RPMI8226 (cell line): ENCODE results near the gene GAB1.

Source experiments
- DNase-seq: peaks from one replicate; pipeline ENCODE4 v3.0.0-alpha.2; 2015

Gene GAB1

DNA sequence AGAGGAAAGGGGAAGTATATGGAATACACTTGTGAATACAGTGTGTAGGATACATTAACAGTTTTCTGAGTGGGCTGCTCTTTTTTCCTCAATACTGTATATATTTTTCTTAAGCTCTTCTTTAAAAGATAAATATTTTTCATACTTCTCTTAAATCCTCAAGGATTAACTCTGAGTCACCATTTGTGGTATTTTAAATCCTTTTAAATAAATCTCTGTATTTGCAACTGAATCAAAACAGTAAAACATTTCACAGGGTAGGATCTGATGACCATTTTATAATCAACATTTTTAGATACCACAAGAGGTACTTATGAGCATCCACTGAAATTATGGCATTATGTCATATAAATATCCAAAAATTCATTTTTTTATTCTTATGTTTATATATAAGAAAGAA is 87.6 kb downstream of the GAB1 start:
- DNase-seq: no peak

DNA sequence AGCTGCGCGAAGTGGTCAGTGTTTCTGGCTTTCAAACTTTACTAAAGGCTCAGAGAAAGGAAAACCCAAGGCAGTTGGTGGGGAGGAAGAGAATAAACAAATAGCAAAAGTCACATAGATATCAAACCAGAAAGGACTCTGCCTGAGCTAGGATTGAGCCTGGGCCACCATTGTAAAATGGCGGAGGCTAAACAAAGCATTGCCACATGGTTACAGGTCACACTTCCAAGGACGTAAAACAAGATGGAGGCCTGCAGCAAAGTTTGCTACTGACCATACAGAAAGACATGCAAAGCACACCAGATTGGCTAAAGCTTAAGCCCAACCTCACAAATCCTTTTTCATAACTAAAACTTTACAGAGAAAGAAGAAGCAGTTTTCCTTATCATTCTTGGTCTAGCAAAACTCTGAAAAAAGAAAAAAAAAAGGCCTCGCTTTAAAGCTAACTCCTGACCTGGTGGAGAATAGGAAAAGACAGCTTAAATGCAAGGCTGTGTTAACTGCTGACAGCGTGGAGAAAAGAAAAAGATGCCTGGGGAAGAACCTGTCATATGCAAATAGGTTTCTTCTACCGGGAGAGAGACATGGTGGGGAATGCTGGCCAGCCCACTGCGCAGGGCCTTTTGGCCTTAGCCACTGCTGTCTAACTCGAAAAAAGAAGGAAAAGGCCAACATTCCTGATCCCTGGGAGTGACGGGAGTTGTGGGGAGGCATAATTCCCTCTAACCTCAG is 95.0 kb downstream of the GAB1 start:
- DNase-seq: no peak

DNA sequence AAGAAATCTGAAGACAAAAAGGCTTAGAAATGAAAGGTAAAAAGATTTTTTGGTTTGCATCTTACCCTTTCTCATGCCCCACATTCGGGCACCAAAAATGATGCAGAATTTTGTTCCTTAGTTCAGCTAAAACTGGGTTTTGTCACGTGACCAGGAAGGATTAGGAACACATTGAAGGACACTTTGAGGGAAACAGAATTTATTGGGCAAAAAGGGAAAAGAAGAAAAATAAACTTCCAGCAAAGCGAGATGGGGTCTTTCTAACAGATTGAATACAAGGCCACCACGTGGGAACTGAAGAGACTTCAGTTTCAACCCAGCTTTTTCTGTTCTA is 95.5 kb downstream of the GAB1 start:
- DNase-seq: no peak

DNA sequence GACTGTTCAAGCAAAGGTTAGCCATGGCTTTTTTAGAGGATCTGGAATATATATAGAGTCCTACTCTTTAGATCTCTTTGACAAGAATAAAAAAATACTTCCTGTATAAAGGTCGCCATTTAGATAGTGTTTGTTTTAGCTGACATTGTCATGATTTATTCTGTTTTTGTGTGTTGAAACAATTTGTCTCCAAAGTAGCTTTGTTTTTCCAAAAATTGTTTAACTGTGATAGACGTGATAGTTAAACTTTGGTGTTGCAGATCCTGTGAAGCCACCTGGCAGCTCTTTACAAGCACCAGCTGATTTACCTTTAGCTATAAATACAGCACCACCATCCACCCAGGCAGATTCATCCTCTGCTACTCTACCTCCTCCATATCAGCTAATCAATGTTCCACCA is 96.6 kb downstream of the GAB1 start:
- DNase-seq: no peak

GRCh38 chr4:143435955-143436354 is 99.3 kb downstream of the GAB1 start:
- DNase-seq: no peak

GRCh38 chr4:143437476-143437875 is 100.8 kb downstream of the GAB1 start:
- no peak for DNase-seq

- DNase-seq: no peak
These were observed 101.3 kb downstream of the GAB1 start for GRCh38 chr4:143437937-143438336.

GRCh38 chr4:143438710-143439109 is 102.0 kb downstream of the GAB1 start:
- no peak for DNase-seq

- no peak for DNase-seq
These were observed 104.4 kb downstream of the GAB1 start for GRCh38 chr4:143441109-143441508.

GRCh38 chr4:143441678-143442077 is 105.0 kb downstream of the GAB1 start:
- no peak for DNase-seq

DNA sequence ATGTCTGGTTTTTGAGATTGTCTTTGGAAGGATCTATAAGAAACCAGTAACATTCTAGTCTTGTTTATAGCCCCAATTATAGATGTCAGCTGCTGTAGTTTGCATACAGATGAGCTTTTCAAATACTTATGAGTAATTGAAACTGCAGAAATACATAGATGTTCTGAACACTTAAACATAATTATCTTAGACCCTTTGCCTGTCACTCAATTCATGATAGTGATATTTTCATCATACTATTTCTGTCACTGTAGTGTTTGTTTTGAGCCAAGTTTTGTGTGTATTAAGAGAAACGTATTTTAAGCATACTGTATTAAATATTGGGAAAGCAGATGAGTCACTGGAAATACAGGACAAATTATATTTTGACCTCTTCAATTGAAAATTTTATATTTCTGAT is 107.1 kb downstream of the GAB1 start:
- no peak for DNase-seq

- no peak for DNase-seq
These were observed 114.5 kb downstream of the GAB1 start for GRCh38 chr4:143451186-143451585.

DNA sequence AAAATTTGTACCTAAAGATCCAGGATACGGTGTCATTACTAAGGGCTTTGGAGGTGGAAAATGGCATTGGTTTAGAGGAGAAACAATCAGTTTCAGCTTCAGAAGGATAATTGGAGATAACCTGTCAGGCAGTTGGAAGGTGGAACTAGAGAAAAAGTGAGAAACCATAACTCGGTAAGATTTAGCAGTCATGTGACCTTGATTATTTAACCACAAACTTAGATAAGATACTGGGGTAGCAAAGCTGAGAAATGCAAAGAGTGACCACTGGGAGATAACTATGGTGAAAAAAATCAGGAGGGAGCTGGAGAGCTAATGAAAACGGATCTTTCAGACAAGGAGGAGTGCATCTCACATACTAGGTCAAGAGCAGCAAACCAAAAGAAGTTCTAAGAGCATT is 118.5 kb downstream of the GAB1 start:
- no peak for DNase-seq

- DNase-seq: no peak
These were observed 122.3 kb downstream of the GAB1 start for GRCh38 chr4:143458966-143459365.

- DNase-seq: no peak
These were observed 136.9 kb downstream of the GAB1 start for GRCh38 chr4:143473334-143474126.

- no peak for DNase-seq
These were observed 140.8 kb downstream of the GAB1 start for GRCh38 chr4:143477487-143477886.

DNA sequence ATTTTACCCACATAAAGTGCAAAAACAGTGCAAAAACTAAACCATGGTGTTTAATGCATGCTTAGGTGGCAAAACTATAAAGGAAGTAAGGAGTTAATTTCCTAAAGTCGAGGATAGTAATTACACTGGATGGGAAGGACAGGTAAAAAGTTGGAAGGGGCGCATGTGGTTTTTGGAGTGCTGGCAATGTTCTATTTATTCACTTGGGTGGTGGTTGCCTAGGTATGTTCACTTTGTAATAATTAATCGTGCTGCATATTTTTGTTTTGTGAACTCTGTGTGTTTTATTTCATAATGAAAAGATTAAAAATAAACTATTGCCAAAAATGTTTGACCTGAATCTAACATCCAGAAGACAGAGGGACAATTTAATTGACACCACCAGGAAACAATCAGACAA is 144.7 kb downstream of the GAB1 start:
- DNase-seq: no peak

DNA sequence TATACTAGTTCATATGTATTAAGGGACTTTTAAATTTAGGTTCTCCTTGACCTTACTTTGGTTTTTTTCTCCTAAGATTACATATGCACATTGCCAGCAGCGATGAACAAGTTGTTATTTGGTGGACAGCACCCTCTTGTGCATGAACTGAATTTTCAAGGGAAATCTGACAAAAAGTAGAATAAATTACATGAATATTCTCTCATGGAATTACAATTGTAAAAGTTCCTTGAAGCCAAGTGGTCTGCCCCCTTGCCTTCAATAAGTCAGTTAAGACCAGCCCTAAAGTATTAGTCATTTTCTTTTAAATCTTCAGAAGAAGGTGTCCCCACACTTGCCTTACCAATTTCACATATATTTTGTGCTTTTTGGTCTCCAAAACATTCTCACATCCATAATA is 146.2 kb downstream of the GAB1 start:
- DNase-seq: peak; percentile 25

GRCh38 chr4:143486314-143486713 is 149.6 kb downstream of the GAB1 start:
- no peak for DNase-seq

DNA sequence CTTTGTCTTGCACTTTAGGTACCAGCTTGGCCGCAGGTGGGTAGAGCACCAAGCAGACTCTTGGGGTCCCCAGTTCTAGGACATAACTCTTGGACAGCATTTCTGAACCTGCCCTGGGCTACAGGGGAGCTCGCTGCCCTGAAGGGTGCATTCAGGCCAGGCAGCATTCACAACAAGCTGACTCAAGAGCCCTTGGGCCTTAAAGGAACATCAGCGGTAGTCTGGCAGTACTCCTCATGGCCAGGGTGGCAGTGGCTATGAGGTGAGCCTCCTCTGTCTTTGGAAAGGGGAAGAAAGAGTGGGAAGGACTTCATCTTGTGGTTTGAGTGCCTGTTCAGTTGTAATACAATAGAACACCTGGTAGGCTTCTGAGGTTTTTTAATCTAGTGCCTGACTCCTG is 152.0 kb downstream of the GAB1 start:
- peak; percentile 25 for DNase-seq

DNA sequence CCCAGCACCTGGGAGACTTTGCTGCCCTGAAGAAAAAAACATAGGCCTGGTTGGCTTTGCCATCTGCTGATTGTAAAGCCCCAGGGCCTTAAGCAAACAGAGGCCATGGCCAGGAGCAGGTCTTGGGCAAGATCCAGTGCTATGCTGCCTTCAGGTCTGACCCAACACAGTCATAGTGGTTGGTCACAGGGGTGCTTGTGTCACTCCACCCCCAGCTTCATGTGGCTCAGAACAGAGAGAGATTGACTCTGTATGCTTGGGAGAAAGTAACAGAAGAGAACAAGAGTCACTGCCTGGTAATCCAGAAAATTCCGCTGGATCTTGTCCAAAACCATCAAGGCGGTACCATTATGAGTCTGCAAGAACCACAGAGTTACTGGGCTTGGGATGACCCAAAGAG is 152.4 kb downstream of the GAB1 start:
- DNase-seq: no peak

- no peak for DNase-seq
These were observed 161.3 kb downstream of the GAB1 start for GRCh38 chr4:143498021-143498420.

GRCh38 chr4:143502231-143502630 is 165.6 kb downstream of the GAB1 start:
- no peak for DNase-seq

DNA sequence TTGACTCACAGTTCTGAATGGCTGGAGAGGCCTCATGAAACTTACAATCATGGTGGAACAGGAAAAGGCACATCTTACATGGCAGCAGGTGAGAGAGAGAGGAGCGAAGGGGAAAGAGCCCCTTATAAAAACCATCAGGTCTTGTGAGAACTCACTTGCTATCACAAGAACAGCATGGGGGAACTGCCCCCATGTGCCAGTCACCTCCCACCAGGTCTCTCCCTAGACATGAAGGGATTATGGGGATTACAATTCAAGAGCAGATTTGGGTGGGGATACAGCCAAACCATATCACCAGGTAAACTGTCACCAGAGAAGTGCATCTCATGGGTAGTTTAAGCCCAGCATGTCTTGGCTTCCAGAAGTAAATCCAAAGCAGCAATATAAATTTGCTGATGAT is 169.4 kb downstream of the GAB1 start:
- no peak for DNase-seq

DNA sequence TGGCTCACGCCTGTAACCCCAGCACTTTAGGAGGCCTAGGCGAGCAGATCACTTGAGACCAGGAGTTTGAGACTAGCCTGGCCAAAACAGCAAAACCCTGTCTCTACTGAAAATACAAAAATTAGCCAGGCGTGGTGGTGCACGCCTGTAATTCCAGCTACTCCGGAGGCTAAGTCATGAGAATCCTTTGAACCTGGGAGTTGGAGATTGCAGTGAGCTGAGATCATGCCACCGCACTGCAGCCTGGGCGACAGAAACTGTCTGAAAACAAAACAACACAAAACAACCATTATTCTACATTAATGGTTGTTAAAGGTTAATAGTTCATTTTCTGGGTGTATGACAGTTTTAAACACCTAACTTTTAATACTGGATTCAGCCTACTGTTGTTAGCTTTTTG is 175.2 kb downstream of the GAB1 start:
- DNase-seq: no peak
